GM18507 (cell line): ENCODE results near the gene CABP4.

Experiments
- DNase-seq: peaks from one replicate; pipeline ENCODE4 v3.0.0; 2011; ENCODE audit warnings: low read depth; ENCODE audit not compliant: insufficient read length; ENCODE audit errors: extremely low spot score
- FAIRE-seq: peaks from 2 replicates; lab custom pipeline; 2011; peaks lifted over from hg19 to GRCh38; lab: Jason Lieb, UNC

The CABP4 gene

GRCh38 chr11:67491276-67492068 is 36.3 kb downstream of the CABP4 start:
- FAIRE-seq (no peak), DNase-seq (no peak)

GRCh38 chr11:67492069-67492727 is 37.0 kb downstream of the CABP4 start:
- DNase-seq (no peak), FAIRE-seq (no peak)

- DNase-seq (no peak), FAIRE-seq (no peak)
Observed at GRCh38 chr11:67492801-67493547, 37.8 kb downstream of the CABP4 start.

GRCh38 chr11:67493548-67494370 is 38.6 kb downstream of the CABP4 start:
- DNase-seq (no peak), FAIRE-seq (no peak)

- FAIRE-seq (no peak), DNase-seq (no peak)
Observed at GRCh38 chr11:67494371-67495233, 39.4 kb downstream of the CABP4 start.

GRCh38 chr11:67495234-67496005 is 40.3 kb downstream of the CABP4 start:
- no peak for DNase-seq

GRCh38 chr11:67496113-67496512 is 41.0 kb downstream of the CABP4 start:
- FAIRE-seq (no peak), DNase-seq (no peak)

More at GRCh38 chr11:67495234-67496005, 40.3 kb downstream of the CABP4 start:
- no peak for FAIRE-seq

- FAIRE-seq, result no peak
Observed at GRCh38 chr11:67497656-67498291, 42.6 kb downstream of the CABP4 start.

GRCh38 chr11:67498544-67498972 is 43.4 kb downstream of the CABP4 start:
- DNase-seq, result no peak
- no peak for FAIRE-seq

More at GRCh38 chr11:67497656-67498291, 42.6 kb downstream of the CABP4 start:
- DNase-seq, result no peak

- FAIRE-seq, result no peak
Observed at GRCh38 chr11:67499808-67500483, 44.8 kb downstream of the CABP4 start.

GRCh38 chr11:67500484-67500821 is 45.3 kb downstream of the CABP4 start:
- FAIRE-seq, result no peak

More at GRCh38 chr11:67499808-67500483, 44.8 kb downstream of the CABP4 start:
- no peak for DNase-seq

GRCh38 chr11:67500831-67501715 is 45.9 kb downstream of the CABP4 start:
- DNase-seq (no peak), FAIRE-seq (no peak)

More at GRCh38 chr11:67500484-67500821, 45.3 kb downstream of the CABP4 start:
- DNase-seq, result no peak

- FAIRE-seq (no peak), DNase-seq (no peak)
Observed at GRCh38 chr11:67501854-67502253, 46.7 kb downstream of the CABP4 start.

GRCh38 chr11:67502328-67502979 is 47.3 kb downstream of the CABP4 start:
- DNase-seq, result no peak
- no peak for FAIRE-seq
